K562 (cell line): ENCODE results near the gene C1R. TPM values are rescaled to one million over a fixed set of nuclear protein-coding genes. Genes with fewer than 3 reads are reported as not detected.

Experiments used
- ATAC-seq: fragments of 200-7000 bp; cut with Tn5 transposase; 3 replicates; pipeline ENCODE4 v1.9.1; 2020; ENCODE audit warnings: moderate library complexity
- BruUV-seq: library from RNA; stranded (reverse); fragments of 400-500 nt; replicated peaks from 2 replicates; lab custom pipeline; 2021; lab: Mats Ljungman, UMichigan
- CTCF ChIA-PET: fragments of 300-600 bp; formaldehyde crosslinking; extraction: SDS; loops from one replicate; lab custom pipeline; 2021; ENCODE audit warnings: low intra/inter-chr PET ratio; lab: Yijun Ruan, JAX
- POLR2A ChIA-PET: fragments of 300-600, 350-650 bp; sonication (Branson Sonifier 250); formaldehyde crosslinking; extraction: SDS; loops from one replicate; lab custom pipeline; 2021; ENCODE audit warnings: antibody characterized with exemption, inconsistent platforms; lab: Yijun Ruan, JAX
- DNase-seq, 4 experiments: peaks; one replicate each; pipeline versions ENCODE4 v3.0.0 to v3.0.0-alpha.2; 2011 to 2018; ENCODE audit warnings: low spot score in 3 of 4, mixed read lengths in 3 of 4; ENCODE audit errors: extremely low read depth in 1 of 4
- FAIRE-seq: peaks from 2 replicates; lab custom pipeline; 2011; peaks lifted over from hg19 to GRCh38; lab: Jason Lieb, UNC
- H2AFZ ChIP-seq: 2 replicates; pipeline ENCODE4 v1.6.0; 2011; ENCODE audit warnings: low read depth, low read length, control low read depth, inconsistent platforms
- H3K27ac ChIP-seq: fragments of 200-600 bp; 3 replicates; pipeline ENCODE4 v1.8.0; 2011; ENCODE audit warnings: low read depth, mild to moderate bottlenecking, control low read depth, inconsistent platforms, low read length, moderate library complexity, mixed read lengths; ENCODE audit errors: extremely low read depth
- H3K27me3 ChIP-seq, 2 experiments: fragments of 300-600 bp in 1 of 2; 2 replicates in 1 of 2; 3 replicates in 1 of 2; pipeline versions ENCODE4 v1.6.0 to v1.8.0; 2011; ENCODE audit warnings: inconsistent platforms in 2 of 2, low read length in 2 of 2, mild to moderate bottlenecking in 1 of 2, mixed read lengths in 1 of 2, moderate library complexity in 1 of 2; ENCODE audit not compliant: control insufficient read depth in 2 of 2, insufficient read depth in 2 of 2
- H3K36me3 ChIP-seq: fragments of 300-600 bp; 3 replicates; pipeline ENCODE4 v1.8.0; 2011; ENCODE audit warnings: mild to moderate bottlenecking, low read length, inconsistent platforms; ENCODE audit not compliant: control insufficient read depth, insufficient read depth
- H3K4me1 ChIP-seq, 2 experiments: fragments of 200-600 bp in 1 of 2; replicated peaks in 1 of 2; 2 replicates in 1 of 2; 3 replicates in 1 of 2; pipeline versions ENCODE4 v1.5.1 to v1.8.0; 2011; ENCODE audit warnings: inconsistent platforms in 2 of 2, low read length in 2 of 2, mild to moderate bottlenecking in 1 of 2, mixed read lengths in 1 of 2, moderate library complexity in 1 of 2; ENCODE audit not compliant: control insufficient read depth in 2 of 2, insufficient read depth in 2 of 2
- H3K4me2 ChIP-seq: 2 replicates; pipeline ENCODE4 v1.6.1; 2011; ENCODE audit warnings: low read length, control low read depth, inconsistent platforms, mixed read lengths; ENCODE audit not compliant: insufficient read depth
- H3K4me3 ChIP-seq: fragments of 200-600 bp; sonication (generic), shearing (Covaris generic); 2 replicates; pipeline ENCODE4 v1.5.1; 2016; ENCODE audit warnings: control low read depth, inconsistent platforms
- H3K79me2 ChIP-seq: fragments of 200-600 bp; 3 replicates; pipeline ENCODE4 v1.8.0; 2011; ENCODE audit warnings: low read length, inconsistent platforms; ENCODE audit not compliant: control insufficient read depth, insufficient read depth
- H3K9ac ChIP-seq, 2 experiments: 2 replicates each; pipeline versions ENCODE4 v1.6.0 to v1.6.1; 2011; ENCODE audit warnings: low read depth in 2 of 2, low read length in 2 of 2, control low read depth in 1 of 2, inconsistent platforms in 1 of 2, mild to moderate bottlenecking in 1 of 2, mixed read lengths in 1 of 2; ENCODE audit not compliant: insufficient read depth in 1 of 2
- H3K9me1 ChIP-seq: one replicate; pipeline ENCODE4 v1.6.0; 2011; ENCODE audit warnings: inconsistent platforms, mild to moderate bottlenecking, low read length, moderate library complexity; ENCODE audit not compliant: control insufficient read depth, insufficient read depth
- H3K9me3 ChIP-seq: replicated peaks from 2 replicates; pipeline ENCODE4 v1.5.1; 2011; ENCODE audit warnings: low read depth, low read length, inconsistent platforms; ENCODE audit not compliant: control insufficient read depth, insufficient read depth
- H4K20me1 ChIP-seq: replicated peaks from 2 replicates; pipeline ENCODE4 v1.6.1; 2011; ENCODE audit warnings: low read length, inconsistent platforms, mixed read lengths; ENCODE audit not compliant: control insufficient read depth, insufficient read depth
- CREBBP ChIP-seq: IDR thresholded peaks from one replicate; pipeline ENCODE4 v1.6.1; 2012; ENCODE audit warnings: low read depth, mild to moderate bottlenecking, control low read depth, inconsistent platforms, low read length
- ZNF431 ChIP-seq: sonication (generic); formaldehyde crosslinking; IDR thresholded peaks from 2 replicates; pipeline ENCODE4 v1.8.0; 2022; ENCODE audit warnings: mild to moderate bottlenecking, missing genetic modification reagents
- WGBS: fragments of 100-300 bp; shearing (Covaris generic); methylation state at CpG from one replicate; pipeline ENCODE4 v1.1.6; 2016; ENCODE audit warnings: low coverage, mixed read lengths; ENCODE audit not compliant: insufficient coverage; ENCODE audit errors: missing lambda C conversion rate; 5-methylcytosine and 5-hydroxymethylcytosine counted together
- in situ Hi-C: fragments of 300-500 bp; cut with MboI; formaldehyde crosslinking; loops from 4 replicates; pipeline ENCODE4 v1.15.0; 2018; ENCODE audit warnings: inconsistent platforms, mixed read lengths
- intact Hi-C: fragments of 100-400 bp; cut with micrococcal nuclease; formaldehyde crosslinking; loops from 2 replicates; pipeline ENCODE4 v1.14.2; 2022
- polyA plus RNA-seq, 8 experiments: library from polyadenylated mRNA; depleted of rRNA in 4 of 8; stranded (reverse) in 5 of 8; unstranded in 3 of 8; fragments of >200 nt; fragmentation: Nextera tagmentation in 2 of 8; fragmentation: Illumina TruSeq in 1 of 8; extraction: Ambion mirVana in 2 of 8; extraction: Trizol in 1 of 8; gene quantifications; 2 replicates each; pipeline versions ENCODE4 v1.2.1 to v1.2.3, GENCODE V29; 2011 to 2014; ENCODE audit warnings: inconsistent platforms in 1 of 8, missing spikeins in 1 of 8
- total RNA-seq, 7 experiments: library from RNA; depleted of rRNA in 6 of 7; stranded (reverse); fragments of >200 nt in 6 of 7; fragmentation: Illumina TruSeq in 2 of 7; extraction: Trizol in 2 of 7; gene quantifications; 2 replicates each; pipeline versions ENCODE4 v1.2.1 to v1.2.3, GENCODE V29; 2011 to 2021; ENCODE audit warnings: low replicate concordance in 1 of 7
- TF ChIP-seq, protein P1 (sequence below): fragments of 450-650 bp; formaldehyde crosslinking; IDR thresholded peaks from 2 replicates; pipeline ENCODE4 v1.4.0; 2020; ENCODE audit warnings: mild to moderate bottlenecking, moderate library complexity

The C1R gene
- total and polyA plus RNA-seq, 9 of the 15 experiments (the other 6 are each of a cell fraction or from before 2014, with no cell fraction given), result 0.07 to 1.0 (median 0.33) TPM; not detected in 1

DNA sequence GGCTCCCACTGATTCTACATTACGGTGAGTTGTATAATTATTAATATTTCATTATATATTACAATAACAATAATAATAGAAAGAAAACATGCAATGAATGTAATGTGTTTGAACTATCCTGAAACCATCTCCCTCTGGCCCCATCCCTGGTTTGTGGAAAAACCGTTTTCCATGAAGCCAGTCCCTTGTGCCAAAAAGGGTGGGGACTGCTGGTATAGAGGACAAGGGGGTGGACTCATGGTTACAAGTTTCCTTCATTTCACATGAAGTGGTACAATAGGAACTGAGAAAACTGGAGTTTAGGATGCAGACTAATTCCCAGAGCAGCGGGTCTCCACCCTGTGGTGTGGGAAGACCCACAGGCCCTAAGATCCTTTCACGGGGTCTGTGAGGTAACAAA is 19.8 kb upstream of the C1R start:
- POLR2A ChIA-PET, result no interaction called here
- in situ Hi-C loops, result no loop called here
- CTCF ChIA-PET, result no interaction called here
- no peak for FAIRE-seq
- H3K27me3 ChIP-seq, result no peaks in the 10 kb centered on the region
- H3K79me2 ChIP-seq, result peaks cover 24% of the 10 kb centered on the region
- no peaks in the 10 kb centered on the region; the same call in 1 of the 2 replicates for H3K9me3 ChIP-seq
- intact Hi-C loops, result no loop called here
- H3K4me1 ChIP-seq, result peaks cover 16 to 21% of the 10 kb centered on the region in 2 experiments
- no peak for ATAC-seq
- no peak overlapping the region for H3K4me3 ChIP-seq
- no peak overlapping the region for H3K4me2 ChIP-seq
- no peaks in the 10 kb centered on the region for H3K9me1 ChIP-seq
- TF ChIP-seq ZNF431 (CRISPR knock-in tag) (no peak), CREBBP (no peak)
- BruUV-seq, result no TSS peak
- no peak overlapping the region for H2AFZ ChIP-seq
- no peaks in the 10 kb centered on the region for H4K20me1 ChIP-seq
- WGBS, result 66% methylated on average over 3 of the region's 4 CpGs
- H3K27ac ChIP-seq, result no peak overlapping the region
- no peak overlapping the region for H3K9ac ChIP-seq
- no peak for DNase-seq
- H3K36me3 ChIP-seq, result peaks cover 2% of the 10 kb centered on the region; the same call in 2 of the 3 replicates

DNA sequence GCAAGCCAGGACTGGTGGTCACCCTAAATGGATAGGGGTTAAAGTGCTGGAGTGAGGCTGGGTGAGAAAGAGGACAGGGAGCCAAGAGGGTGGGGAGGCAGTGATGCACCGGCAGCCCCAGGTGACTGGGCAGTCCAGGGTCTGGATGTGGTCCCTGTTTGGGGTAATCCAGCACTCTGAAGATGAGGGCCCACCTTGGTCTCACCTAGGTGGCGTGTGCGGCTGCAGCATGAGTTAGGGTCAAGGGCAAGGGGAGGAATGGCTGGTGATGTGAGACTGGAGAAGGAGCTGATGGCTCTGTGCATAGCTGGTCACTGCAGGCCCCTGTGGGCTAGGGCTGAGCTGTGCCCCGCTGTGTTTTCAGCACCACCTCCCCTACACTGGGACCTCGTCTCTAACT is 18.4 kb upstream of the C1R start:
- ATAC-seq (no peak), FAIRE-seq (no peak), DNase-seq (no peak)
- H3K4me1 ChIP-seq, result peaks cover 10 to 21% of the 10 kb centered on the region in 2 experiments
- no peaks in the 10 kb centered on the region for H3K27me3 ChIP-seq
- no TSS peak for BruUV-seq
- TF ChIP-seq, protein P1, sequence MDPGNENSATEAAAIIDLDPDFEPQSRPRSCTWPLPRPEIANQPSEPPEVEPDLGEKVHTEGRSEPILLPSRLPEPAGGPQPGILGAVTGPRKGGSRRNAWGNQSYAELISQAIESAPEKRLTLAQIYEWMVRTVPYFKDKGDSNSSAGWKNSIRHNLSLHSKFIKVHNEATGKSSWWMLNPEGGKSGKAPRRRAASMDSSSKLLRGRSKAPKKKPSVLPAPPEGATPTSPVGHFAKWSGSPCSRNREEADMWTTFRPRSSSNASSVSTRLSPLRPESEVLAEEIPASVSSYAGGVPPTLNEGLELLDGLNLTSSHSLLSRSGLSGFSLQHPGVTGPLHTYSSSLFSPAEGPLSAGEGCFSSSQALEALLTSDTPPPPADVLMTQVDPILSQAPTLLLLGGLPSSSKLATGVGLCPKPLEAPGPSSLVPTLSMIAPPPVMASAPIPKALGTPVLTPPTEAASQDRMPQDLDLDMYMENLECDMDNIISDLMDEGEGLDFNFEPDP (CRISPR knock-in tag), result no peak
- no peak for TF ChIP-seq ZNF431 (CRISPR knock-in tag)
- TF ChIP-seq, all 486 proteins: peak for 0
- no peak overlapping the region for H3K4me2 ChIP-seq
- 85% methylated on average over 5 of the region's 5 CpGs for WGBS
- H3K4me3 ChIP-seq, result no peak overlapping the region
- H3K9ac ChIP-seq, result 0 out of 4 replicates have a peak overlapping the region, but pooled peaks of 1 of the 2 experiments have one; percentile 7
- CTCF ChIA-PET, result interaction anchor here (3.3 kb wide), 1 partner anchor 50 kb away, joined by 25 read pairs; the partner anchor contains the start of gene C1S
- H3K9me3 ChIP-seq, result peaks cover 3% of the 10 kb centered on the region
- H3K36me3 ChIP-seq, result peaks cover 7% of the 10 kb centered on the region; the same call in 2 of the 3 replicates
- POLR2A ChIA-PET, result interaction anchor here (0.7 to 1.2 kb wide), 4 partner anchors 149 to 243 kb away, joined by 3 to 6 read pairs (median 3); partner anchors contain the start of genes C12orf57 and TPI1
- no peaks in the 10 kb centered on the region for H3K9me1 ChIP-seq
- peaks cover 37% of the 10 kb centered on the region for H3K79me2 ChIP-seq
- H3K27ac ChIP-seq, result no peak overlapping the region
- H2AFZ ChIP-seq, result no peak overlapping the region
- intact Hi-C loops, result no loop called here
- no peaks in the 10 kb centered on the region for H4K20me1 ChIP-seq
- in situ Hi-C loops, result no loop called here
